MM.1S (cell line): ENCODE data around the gene SIPA1.

ENCODE experiments used
- EZH2 ChIP-seq: fragments of 300-600 bp; sonication (generic); optimal IDR thresholded peaks from 2 replicates; pipeline ENCODE3; 2017; ENCODE audit warnings: low read depth, mild to moderate bottlenecking, antibody characterized with exemption, low read length, mixed read lengths
- TF ChIP-seq, protein P1 (sequence below): fragments of 300-600 bp; sonication (generic); IDR thresholded peaks from 2 replicates; pipeline ENCODE4 v1.5.1; 2016; ENCODE audit warnings: antibody characterized with exemption, low read length, mixed read lengths

DNA sequence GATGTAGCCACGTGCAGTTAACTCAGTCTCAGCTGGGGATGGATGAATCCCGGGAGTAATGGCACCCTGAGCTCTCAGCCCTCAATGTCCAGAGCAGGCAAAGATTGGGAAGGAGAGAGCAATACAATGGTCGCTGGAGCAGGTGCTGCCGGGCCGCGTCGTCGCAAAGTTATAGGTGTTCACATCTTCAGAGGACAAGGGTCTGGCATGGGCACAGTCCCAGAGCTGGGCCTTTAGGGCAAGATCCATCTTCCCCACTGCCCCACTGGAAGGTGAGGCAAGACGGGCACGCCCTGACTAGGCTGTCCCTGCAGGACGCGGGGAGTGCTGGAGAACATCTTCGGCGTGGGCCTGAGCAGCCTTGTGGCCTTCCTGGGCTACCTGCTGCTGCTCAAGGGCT, 14.7 kb upstream of the SIPA1 start:
- TF ChIP-seq, protein P1, sequence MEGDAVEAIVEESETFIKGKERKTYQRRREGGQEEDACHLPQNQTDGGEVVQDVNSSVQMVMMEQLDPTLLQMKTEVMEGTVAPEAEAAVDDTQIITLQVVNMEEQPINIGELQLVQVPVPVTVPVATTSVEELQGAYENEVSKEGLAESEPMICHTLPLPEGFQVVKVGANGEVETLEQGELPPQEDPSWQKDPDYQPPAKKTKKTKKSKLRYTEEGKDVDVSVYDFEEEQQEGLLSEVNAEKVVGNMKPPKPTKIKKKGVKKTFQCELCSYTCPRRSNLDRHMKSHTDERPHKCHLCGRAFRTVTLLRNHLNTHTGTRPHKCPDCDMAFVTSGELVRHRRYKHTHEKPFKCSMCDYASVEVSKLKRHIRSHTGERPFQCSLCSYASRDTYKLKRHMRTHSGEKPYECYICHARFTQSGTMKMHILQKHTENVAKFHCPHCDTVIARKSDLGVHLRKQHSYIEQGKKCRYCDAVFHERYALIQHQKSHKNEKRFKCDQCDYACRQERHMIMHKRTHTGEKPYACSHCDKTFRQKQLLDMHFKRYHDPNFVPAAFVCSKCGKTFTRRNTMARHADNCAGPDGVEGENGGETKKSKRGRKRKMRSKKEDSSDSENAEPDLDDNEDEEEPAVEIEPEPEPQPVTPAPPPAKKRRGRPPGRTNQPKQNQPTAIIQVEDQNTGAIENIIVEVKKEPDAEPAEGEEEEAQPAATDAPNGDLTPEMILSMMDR, result no peak
- no peak for TF ChIP-seq EZH2
